NB4 (cell line): ENCODE data around the gene STOX2.

ENCODE experiments used
- CTCF ChIP-seq: IDR thresholded peaks from one replicate; pipeline ENCODE4 v1.5.1; 2012; ENCODE audit warnings: low read depth, low read length
- MAX ChIP-seq: IDR thresholded peaks from 2 replicates; pipeline ENCODE4 v1.6.1; 2011; ENCODE audit warnings: low read depth, low read length
- MYC ChIP-seq: IDR thresholded peaks from 2 replicates; pipeline ENCODE4 v1.6.1; 2011; ENCODE audit warnings: low read depth, low read length
- POLR2A ChIP-seq: IDR thresholded peaks from 2 replicates; pipeline ENCODE4 v1.6.1; 2011; ENCODE audit warnings: mild to moderate bottlenecking; ENCODE audit not compliant: insufficient read length; ENCODE audit errors: extremely low read depth

- TF ChIP-seq CTCF (no peak), MAX (no peak), MYC (no peak), POLR2A (no peak)
Observed at GRCh38 chr4:183876268-183876934, 28.7 kb upstream of the STOX2 start.
